HCT116 (cell line): Measurements from ENCODE around the gene COBL. TPM values are rescaled to one million over a fixed set of nuclear protein-coding genes. Genes with fewer than 3 reads are reported as not detected.

Experiments
- ATAC-seq: fragments of 200-7000 bp; cut with Tn5 transposase; 2 replicates; pipeline ENCODE4 v1.9.1; 2020; ENCODE audit warnings: mild to moderate bottlenecking, moderate library complexity
- BruUV-seq: library from RNA; stranded (reverse); fragments of 400-500 nt; replicated peaks from 2 replicates; lab custom pipeline; 2021; lab: Mats Ljungman, UMichigan
- CTCF ChIA-PET: fragments of 300-600 bp; sonication (Branson Sonifier 250); formaldehyde crosslinking; loops from one replicate; lab custom pipeline; 2021; ENCODE audit warnings: antibody characterized with exemption; lab: Charles Lee
- POLR2A ChIA-PET: fragments of 300-600, 350-600 bp; sonication (Branson Sonifier 250); formaldehyde crosslinking; loops from one replicate; lab custom pipeline; 2021; ENCODE audit warnings: antibody characterized with exemption; lab: Charles Lee
- RAD21 ChIA-PET, 2 experiments: fragments of 300-600 bp; sonication (Branson Sonifier 250); formaldehyde crosslinking; loops; one replicate each; lab custom pipeline; 2023; ENCODE audit warnings: low total read pairs in 2 of 2; ENCODE audit not compliant: uncharacterized antibody in 2 of 2, unreplicated experiment in 2 of 2, low non-redundant PET in 1 of 2; lab: Charles Lee
- DNase-seq: peaks from one replicate; pipeline ENCODE4 v3.0.0-alpha.2; 2010; ENCODE audit warnings: low read depth, low spot score
- H2AFZ ChIP-seq: fragments of 200-600 bp; shearing (Covaris generic), sonication (generic); 2 replicates; pipeline ENCODE4 v1.6.1; 2017; ENCODE audit warnings: low read depth, mixed run types, mixed read lengths, antibody characterized with exemption, low read length; ENCODE audit not compliant: poor library complexity, severe bottlenecking
- H3K27ac ChIP-seq: 2 replicates; pipeline ENCODE4 v1.5.1; 2012; ENCODE audit warnings: low read depth, low read length
- H3K27me3 ChIP-seq: fragments of 200-600 bp; sonication (generic); 2 replicates; pipeline ENCODE4 v1.6.1; 2016; ENCODE audit warnings: mixed run types, low read length, mixed read lengths; ENCODE audit not compliant: insufficient read depth
- H3K36me3 ChIP-seq, 2 experiments: fragments of 200-500 bp in 1 of 2; fragments of 200-600 bp in 1 of 2; sonication (Bioruptor generic) in 1 of 2; sonication (generic) in 1 of 2; 2 replicates each; pipeline versions ENCODE4 v1.5.1 to v1.6.1; 2014 to 2016; ENCODE audit warnings: low read length in 2 of 2, inconsistent platforms in 1 of 2, mixed read lengths in 1 of 2, mixed run types in 1 of 2; ENCODE audit not compliant: insufficient read depth in 2 of 2, control insufficient read depth in 1 of 2
- H3K4me1 ChIP-seq, 2 experiments: fragments of 200-600 bp in 1 of 2; sonication (generic) in 1 of 2; 2 replicates each; pipeline versions ENCODE4 v1.5.1 to v1.6.1; 2012 to 2017; ENCODE audit warnings: low read length in 2 of 2, inconsistent platforms in 1 of 2, mild to moderate bottlenecking in 1 of 2, mixed read lengths in 1 of 2, mixed run types in 1 of 2, moderate library complexity in 1 of 2; ENCODE audit not compliant: insufficient read depth in 2 of 2, control insufficient read depth in 1 of 2
- H3K4me2 ChIP-seq: fragments of 200-600 bp; sonication (generic); 2 replicates; pipeline ENCODE4 v1.6.1; 2017; ENCODE audit warnings: mixed run types, low read length, mixed read lengths
- H3K4me3 ChIP-seq, 2 experiments: fragments of 200-600 bp in 1 of 2; sonication (generic) in 1 of 2; replicated peaks in 1 of 2; 2 replicates each; pipeline ENCODE4 v1.5.1; 2011 to 2016; ENCODE audit warnings: low read length in 2 of 2, control low read depth in 1 of 2, low read depth in 1 of 2, mild to moderate bottlenecking in 1 of 2, mixed read lengths in 1 of 2, mixed run types in 1 of 2
- H3K79me2 ChIP-seq: fragments of 200-600 bp; sonication (generic); 2 replicates; pipeline ENCODE4 v1.6.1; 2017; ENCODE audit warnings: mild to moderate bottlenecking, mixed run types, low read length, moderate library complexity, mixed read lengths; ENCODE audit not compliant: insufficient read depth
- H3K9ac ChIP-seq: fragments of 200-600 bp; sonication (generic); 2 replicates; pipeline ENCODE4 v1.6.1; 2016; ENCODE audit warnings: low read length, mixed read lengths
- H3K9me2 ChIP-seq: fragments of 200-600 bp; sonication (generic), shearing (Covaris generic); 2 replicates; pipeline ENCODE4 v1.6.1; 2017; ENCODE audit warnings: mixed run types, mild to moderate bottlenecking, moderate library complexity; ENCODE audit not compliant: insufficient read depth
- H3K9me3 ChIP-seq, 2 experiments: fragments of 200-500 bp in 1 of 2; fragments of 200-600 bp in 1 of 2; sonication (Bioruptor generic) in 1 of 2; sonication (generic) in 1 of 2; 2 replicates each; pipeline ENCODE4 v1.6.1; 2014 to 2017; ENCODE audit warnings: low read length in 2 of 2, mixed read lengths in 2 of 2, inconsistent platforms in 1 of 2, low read depth in 1 of 2, mild to moderate bottlenecking in 1 of 2, mixed run types in 1 of 2, moderate library complexity in 1 of 2; ENCODE audit not compliant: control insufficient read depth in 1 of 2, insufficient read depth in 1 of 2
- H4K20me1 ChIP-seq: fragments of 200-600 bp; sonication (generic), shearing (Covaris generic); 2 replicates; pipeline ENCODE4 v1.6.1; 2017; ENCODE audit warnings: mixed run types, mild to moderate bottlenecking, moderate library complexity; ENCODE audit not compliant: insufficient read depth
- CEBPB ChIP-seq: IDR thresholded peaks from 2 replicates; pipeline ENCODE4 v1.6.1; 2012; ENCODE audit warnings: low read depth
- intact Hi-C: fragments of 100-400 bp; cut with micrococcal nuclease; formaldehyde crosslinking; loops from 2 replicates; pipeline ENCODE4 v1.10.0; 2022
- total RNA-seq: library from RNA; stranded (reverse); gene quantifications from one replicate; pipeline ENCODE4 v1.2.1, GENCODE V29; 2021; ENCODE audit not compliant: unreplicated experiment
- TF ChIP-seq, protein P1 (sequence below): IDR thresholded peaks from 2 replicates; pipeline ENCODE4 v1.6.1; 2011; ENCODE audit warnings: mild to moderate bottlenecking, low read length, moderate library complexity; ENCODE audit not compliant: insufficient replicate concordance; ENCODE audit errors: extremely low read depth
- TF ChIP-seq, protein P2 (sequence below), 3 experiments: fragments of 200-600 bp in 1 of 3; sonication (generic) in 1 of 3; IDR thresholded peaks in 2 of 3; conservative IDR thresholded peaks in 1 of 3; 2 replicates each; pipeline ENCODE4 v1.5.1; 2012 to 2017; ENCODE audit warnings: low read depth in 2 of 3, low read length in 2 of 3, antibody characterized with exemption in 1 of 3, borderline replicate concordance in 1 of 3, control low read depth in 1 of 3, mild to moderate bottlenecking in 1 of 3, mixed read lengths in 1 of 3, mixed run types in 1 of 3, moderate library complexity in 1 of 3; ENCODE audit not compliant: insufficient read depth in 1 of 3

COBL gene
- total RNA-seq, 1 experiment from 2014 or later: 19.3 TPM

DNA sequence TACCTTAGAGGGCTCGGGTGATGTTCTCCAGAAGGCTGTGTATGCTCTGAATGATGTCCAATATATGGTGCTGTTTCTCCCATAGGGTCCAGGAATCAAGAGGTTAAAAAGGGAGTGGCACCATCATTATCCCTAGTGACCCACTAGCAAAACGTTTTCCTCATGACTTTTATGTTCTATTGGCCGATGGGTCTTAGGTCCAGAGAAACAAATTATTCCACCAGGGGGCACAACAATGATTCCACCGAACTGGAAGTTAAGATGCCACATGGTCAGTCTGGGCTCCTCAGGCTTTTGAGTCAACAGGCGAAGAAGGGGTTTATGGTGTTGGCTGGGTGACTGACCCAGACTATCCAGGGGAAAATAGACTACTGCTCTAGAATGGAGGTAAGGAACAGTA, 256.1 kb downstream of the COBL start:
- peak; percentile 40; the same call in 1 of the 2 replicates for ATAC-seq
- POLR2A ChIA-PET: no interaction called here

More for the DNA sequence above, 256.1 kb downstream of the COBL start:
- no peak for DNase-seq
- ChIA-PET RAD21 (no interaction called here), CTCF (no interaction called here)
- H3K9me2 ChIP-seq: no peaks in the 10 kb centered on the region
- H3K4me2 ChIP-seq: no peak overlapping the region
- TF ChIP-seq, protein P1, sequence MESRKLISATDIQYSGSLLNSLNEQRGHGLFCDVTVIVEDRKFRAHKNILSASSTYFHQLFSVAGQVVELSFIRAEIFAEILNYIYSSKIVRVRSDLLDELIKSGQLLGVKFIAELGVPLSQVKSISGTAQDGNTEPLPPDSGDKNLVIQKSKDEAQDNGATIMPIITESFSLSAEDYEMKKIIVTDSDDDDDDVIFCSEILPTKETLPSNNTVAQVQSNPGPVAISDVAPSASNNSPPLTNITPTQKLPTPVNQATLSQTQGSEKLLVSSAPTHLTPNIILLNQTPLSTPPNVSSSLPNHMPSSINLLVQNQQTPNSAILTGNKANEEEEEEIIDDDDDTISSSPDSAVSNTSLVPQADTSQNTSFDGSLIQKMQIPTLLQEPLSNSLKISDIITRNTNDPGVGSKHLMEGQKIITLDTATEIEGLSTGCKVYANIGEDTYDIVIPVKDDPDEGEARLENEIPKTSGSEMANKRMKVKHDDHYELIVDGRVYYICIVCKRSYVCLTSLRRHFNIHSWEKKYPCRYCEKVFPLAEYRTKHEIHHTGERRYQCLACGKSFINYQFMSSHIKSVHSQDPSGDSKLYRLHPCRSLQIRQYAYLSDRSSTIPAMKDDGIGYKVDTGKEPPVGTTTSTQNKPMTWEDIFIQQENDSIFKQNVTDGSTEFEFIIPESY: no peak
- TF ChIP-seq, protein P2, sequence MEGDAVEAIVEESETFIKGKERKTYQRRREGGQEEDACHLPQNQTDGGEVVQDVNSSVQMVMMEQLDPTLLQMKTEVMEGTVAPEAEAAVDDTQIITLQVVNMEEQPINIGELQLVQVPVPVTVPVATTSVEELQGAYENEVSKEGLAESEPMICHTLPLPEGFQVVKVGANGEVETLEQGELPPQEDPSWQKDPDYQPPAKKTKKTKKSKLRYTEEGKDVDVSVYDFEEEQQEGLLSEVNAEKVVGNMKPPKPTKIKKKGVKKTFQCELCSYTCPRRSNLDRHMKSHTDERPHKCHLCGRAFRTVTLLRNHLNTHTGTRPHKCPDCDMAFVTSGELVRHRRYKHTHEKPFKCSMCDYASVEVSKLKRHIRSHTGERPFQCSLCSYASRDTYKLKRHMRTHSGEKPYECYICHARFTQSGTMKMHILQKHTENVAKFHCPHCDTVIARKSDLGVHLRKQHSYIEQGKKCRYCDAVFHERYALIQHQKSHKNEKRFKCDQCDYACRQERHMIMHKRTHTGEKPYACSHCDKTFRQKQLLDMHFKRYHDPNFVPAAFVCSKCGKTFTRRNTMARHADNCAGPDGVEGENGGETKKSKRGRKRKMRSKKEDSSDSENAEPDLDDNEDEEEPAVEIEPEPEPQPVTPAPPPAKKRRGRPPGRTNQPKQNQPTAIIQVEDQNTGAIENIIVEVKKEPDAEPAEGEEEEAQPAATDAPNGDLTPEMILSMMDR (IDR thresholded peaks at IDR 0.05 in 2 of 3, conservative IDR thresholded peaks at IDR 0.05 in 1 of 3; ENCODE audit: borderline replicate concordance in 1 of 3, insufficient read depth in 1 of 3, low read depth in 2 of 3, low read length in 2 of 3): peak in 2 of 3 experiments; percentile 26 to 40; a peak in 2 of 6 replicates
- no peak for TF ChIP-seq CEBPB
- H3K9me3 ChIP-seq: no peaks in the 10 kb centered on the region
- no peak overlapping the region for H3K9ac ChIP-seq
- H3K27me3 ChIP-seq: no peaks in the 10 kb centered on the region
- H3K4me1 ChIP-seq: no peaks in the 10 kb centered on the region
- no peaks in the 10 kb centered on the region for H3K36me3 ChIP-seq
- intact Hi-C loops: no loop called here
- no peaks in the 10 kb centered on the region for H4K20me1 ChIP-seq
- no peak overlapping the region for H3K27ac ChIP-seq
- no TSS peak for BruUV-seq
- no peak overlapping the region for H3K4me3 ChIP-seq
- no peak overlapping the region for H2AFZ ChIP-seq
- no peaks in the 10 kb centered on the region for H3K79me2 ChIP-seq
